Upper lobe of left lung (tissue), 4 donors: ENCODE data around the gene ADAMTS2.

Experiments
- EP300 ChIP-seq, 4 donors: sonication (generic); formaldehyde crosslinking; IDR thresholded peaks; one replicate each; pipeline ENCODE4 v1.5.1; 2017; ENCODE audit warnings: antibody characterized with exemption in 4 of 4, control low read depth in 2 of 4
- POLR2A ChIP-seq, 4 donors: fragments of 450-650 bp; IDR thresholded peaks; one replicate each; pipeline ENCODE4 v1.5.1; 2016 to 2017; ENCODE audit warnings: antibody characterized with exemption in 4 of 4, mild to moderate bottlenecking in 2 of 4
- TF ChIP-seq, protein P1 (sequence below), 6 experiments: fragments of 450-650 bp in 4 of 6; fragments of 200-600 bp in 2 of 6; sonication (generic) in 2 of 6; IDR thresholded peaks; one replicate each; pipeline ENCODE4 v1.5.1; 2016 to 2019; ENCODE audit warnings: antibody characterized with exemption in 6 of 6

DNA sequence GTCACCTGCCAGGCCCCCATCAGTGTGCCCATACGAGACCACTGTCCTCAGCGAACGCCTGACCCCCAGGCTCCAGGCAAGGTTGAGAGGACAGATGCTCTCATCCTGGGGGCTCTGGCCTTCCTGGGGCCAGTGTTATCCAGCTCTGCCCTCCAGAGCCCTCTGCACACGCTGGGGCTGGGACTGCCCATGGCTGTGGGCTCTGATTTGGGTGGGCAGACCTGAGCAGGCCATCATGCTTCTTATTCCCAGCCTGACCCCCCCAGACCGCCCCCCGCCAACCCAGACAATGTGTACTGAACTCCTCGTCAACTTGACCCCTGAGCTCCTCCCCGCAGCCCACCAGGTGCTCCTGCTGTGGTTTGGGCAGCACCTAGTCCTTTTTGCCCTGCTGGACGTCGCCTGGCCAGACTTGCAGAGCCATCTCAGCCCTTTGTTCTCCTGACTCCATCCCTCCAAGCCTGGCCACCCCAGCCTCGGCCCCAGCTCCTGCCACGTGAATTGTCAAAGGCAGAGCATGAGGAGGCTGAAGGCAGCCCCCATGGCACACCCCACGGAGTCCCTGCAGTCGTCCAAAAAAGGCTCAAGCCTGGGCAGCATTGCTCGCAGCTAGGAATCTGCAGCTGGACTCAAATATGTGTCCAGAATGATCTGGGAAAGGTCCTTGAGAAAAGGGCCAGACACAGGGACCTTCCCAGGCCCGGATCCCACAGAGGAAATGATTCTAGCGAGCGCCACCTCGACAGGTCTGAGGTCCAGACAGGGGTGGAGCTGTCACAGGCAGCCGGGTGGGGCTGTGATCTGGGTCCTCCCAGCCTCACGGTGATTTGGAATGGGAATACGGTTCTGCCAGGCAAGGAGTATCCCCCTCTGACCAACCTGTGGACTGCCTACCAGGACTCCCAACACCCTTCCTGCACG, 87.0 kb downstream of the ADAMTS2 start:
- TF ChIP-seq, protein P1, sequence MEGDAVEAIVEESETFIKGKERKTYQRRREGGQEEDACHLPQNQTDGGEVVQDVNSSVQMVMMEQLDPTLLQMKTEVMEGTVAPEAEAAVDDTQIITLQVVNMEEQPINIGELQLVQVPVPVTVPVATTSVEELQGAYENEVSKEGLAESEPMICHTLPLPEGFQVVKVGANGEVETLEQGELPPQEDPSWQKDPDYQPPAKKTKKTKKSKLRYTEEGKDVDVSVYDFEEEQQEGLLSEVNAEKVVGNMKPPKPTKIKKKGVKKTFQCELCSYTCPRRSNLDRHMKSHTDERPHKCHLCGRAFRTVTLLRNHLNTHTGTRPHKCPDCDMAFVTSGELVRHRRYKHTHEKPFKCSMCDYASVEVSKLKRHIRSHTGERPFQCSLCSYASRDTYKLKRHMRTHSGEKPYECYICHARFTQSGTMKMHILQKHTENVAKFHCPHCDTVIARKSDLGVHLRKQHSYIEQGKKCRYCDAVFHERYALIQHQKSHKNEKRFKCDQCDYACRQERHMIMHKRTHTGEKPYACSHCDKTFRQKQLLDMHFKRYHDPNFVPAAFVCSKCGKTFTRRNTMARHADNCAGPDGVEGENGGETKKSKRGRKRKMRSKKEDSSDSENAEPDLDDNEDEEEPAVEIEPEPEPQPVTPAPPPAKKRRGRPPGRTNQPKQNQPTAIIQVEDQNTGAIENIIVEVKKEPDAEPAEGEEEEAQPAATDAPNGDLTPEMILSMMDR (IDR thresholded peaks at IDR 0.05), result no peak
- no peak for TF ChIP-seq EP300 (IDR thresholded peaks at IDR 0.05)
- TF ChIP-seq POLR2A (IDR thresholded peaks at IDR 0.05), result no peak
